Measurements from ENCODE around the gene ELMO3.

DNA sequence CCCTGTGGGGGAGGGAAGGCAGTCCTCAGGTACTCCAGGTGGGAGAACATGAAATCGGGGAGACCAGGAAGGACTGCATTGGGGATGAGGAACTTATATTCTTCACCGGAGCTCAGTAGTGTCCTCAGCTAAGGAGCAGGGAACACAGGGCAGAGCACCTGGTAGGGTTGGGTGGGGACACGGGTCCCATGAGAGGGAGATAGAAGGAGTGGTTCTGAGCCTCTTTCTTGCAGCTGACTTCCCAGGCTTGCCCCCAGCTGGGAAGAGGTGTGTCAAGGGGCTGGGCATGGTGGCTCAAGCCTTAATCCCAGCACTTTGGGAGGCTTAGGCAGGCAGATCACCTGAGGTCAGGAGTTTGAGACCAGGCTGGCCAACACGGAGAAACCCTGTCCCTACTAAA is 46.3 kb downstream of the ELMO3 start:
- TF ChIP-seq CTCF (IDR thresholded peaks at IDR 0.05) (no peak), POLR2A (IDR thresholded peaks at IDR 0.05) (no peak)
